NCI-H2029 treated with DMSO at 0.1 percent for 48 hours (cell line): Measurements from ENCODE around the gene NCK2.
A peak's percentile ranks its signal among the peaks of the same experiment; 100 is the strongest.

Source experiments
- DNase-seq: peaks from one replicate; lab custom pipeline; 2025; lab: John Stamatoyannopoulos, UW

The NCK2 gene

GRCh38 chr2:105928086-105928485, 183.4 kb downstream of the NCK2 start:
- DNase-seq = no peak

GRCh38 chr2:105928563-105928962, 183.9 kb downstream of the NCK2 start:
- no peak for DNase-seq

- DNase-seq = peak; percentile 16
Observed at GRCh38 chr2:105929516-105929915, 184.8 kb downstream of the NCK2 start.

- DNase-seq = no peak
Observed at GRCh38 chr2:105932582-105932981, 187.9 kb downstream of the NCK2 start.

- DNase-seq = no peak
Observed at GRCh38 chr2:105933906-105934305, 189.2 kb downstream of the NCK2 start.

- DNase-seq = no peak
Observed at GRCh38 chr2:105934467-105934866, 189.8 kb downstream of the NCK2 start.

- no peak for DNase-seq
Observed at GRCh38 chr2:105935063-105935462, 190.4 kb downstream of the NCK2 start.

- DNase-seq = no peak
Observed at GRCh38 chr2:105936954-105937353, 192.2 kb downstream of the NCK2 start.

- no peak for DNase-seq
Observed at GRCh38 chr2:105937498-105938097, 192.9 kb downstream of the NCK2 start.
